Liver (tissue), 9 donors: ENCODE data around the gene FAM32A. TPM values are rescaled to one million over a fixed set of nuclear protein-coding genes. Genes with fewer than 3 reads are reported as not detected.

ENCODE experiments used
- DNase-seq: peaks from one replicate; pipeline ENCODE4 v3.0.0-alpha.2; 2017; ENCODE audit warnings: low spot score
- H3K27ac ChIP-seq, 2 donors: one replicate each; pipeline ENCODE4 v1.7.0; 2013; ENCODE audit warnings: inconsistent platforms in 2 of 2, low read length in 2 of 2, control low read depth in 1 of 2, low read depth in 1 of 2, mild to moderate bottlenecking in 1 of 2
- H3K27me3 ChIP-seq, 4 donors: one replicate each; pipeline versions ENCODE4 v1.6.1 to v1.7.0; 2013; ENCODE audit warnings: low read length in 3 of 4, inconsistent platforms in 1 of 4, mild to moderate bottlenecking in 1 of 4, moderate library complexity in 1 of 4; ENCODE audit not compliant: control insufficient read depth in 4 of 4, insufficient read depth in 4 of 4
- H3K36me3 ChIP-seq, 4 donors: one replicate each; pipeline versions ENCODE4 v1.6.1 to v1.7.0; 2013; ENCODE audit warnings: low read length in 3 of 4, mild to moderate bottlenecking in 3 of 4, low read depth in 1 of 4, moderate library complexity in 1 of 4; ENCODE audit not compliant: control insufficient read depth in 4 of 4, insufficient read depth in 3 of 4
- H3K4me1 ChIP-seq, 4 donors: one replicate each; pipeline versions ENCODE4 v1.6.1 to v1.7.0; 2013; ENCODE audit warnings: low read length in 3 of 4, mild to moderate bottlenecking in 3 of 4, moderate library complexity in 1 of 4; ENCODE audit not compliant: control insufficient read depth in 4 of 4, insufficient read depth in 4 of 4
- H3K4me3 ChIP-seq, 3 donors: one replicate each; pipeline versions ENCODE4 v1.6.1 to v1.7.0; 2013; ENCODE audit warnings: low read length in 3 of 3, control low read depth in 1 of 3, low read depth in 1 of 3, mild to moderate bottlenecking in 1 of 3
- H3K9ac ChIP-seq, 2 donors: one replicate each; pipeline ENCODE4 v1.7.0; 2013; ENCODE audit warnings: low read length in 2 of 2, mild to moderate bottlenecking in 2 of 2, moderate library complexity in 2 of 2, control low read depth in 1 of 2, low read depth in 1 of 2
- H3K9me3 ChIP-seq, 4 donors: one replicate each; pipeline versions ENCODE4 v1.6.1 to v1.7.0; 2013; ENCODE audit warnings: low read length in 3 of 4; ENCODE audit not compliant: control insufficient read depth in 4 of 4
- EGR1 ChIP-seq, 2 donors: IDR thresholded peaks; 2 replicates each; pipeline ENCODE4 v1.6.1; 2016 to 2018; ENCODE audit warnings: antibody characterized with exemption in 2 of 2, low read depth in 2 of 2
- GABPA ChIP-seq, 2 donors: IDR thresholded peaks in 1 of 2; conservative IDR thresholded peaks in 1 of 2; 2 replicates each; pipeline ENCODE4 v1.6.1; 2016; ENCODE audit warnings: antibody characterized with exemption in 2 of 2, mild to moderate bottlenecking in 1 of 2, moderate library complexity in 1 of 2
- HNF4A ChIP-seq, 2 donors: conservative IDR thresholded peaks; 2 replicates each; pipeline ENCODE4 v1.6.1; 2016; ENCODE audit warnings: antibody characterized with exemption in 2 of 2, mild to moderate bottlenecking in 2 of 2
- HNF4G ChIP-seq: IDR thresholded peaks from 2 replicates; pipeline ENCODE4 v1.6.1; 2016; ENCODE audit warnings: antibody characterized with exemption
- JUND ChIP-seq, 2 donors: IDR thresholded peaks; 2 replicates each; pipeline ENCODE4 v1.6.1; 2016; ENCODE audit warnings: antibody characterized with exemption in 2 of 2
- SP1 ChIP-seq: IDR thresholded peaks from 2 replicates; pipeline ENCODE4 v1.6.1; 2018; ENCODE audit warnings: antibody characterized with exemption, mild to moderate bottlenecking
- TAF1 ChIP-seq: conservative IDR thresholded peaks from 2 replicates; pipeline ENCODE4 v1.6.1; 2016; ENCODE audit warnings: antibody characterized with exemption, mild to moderate bottlenecking
- WGBS: extraction: QIAGEN DNeasy Blood & Tissue Kit; methylation state at CpG from one replicate; pipeline ENCODE4 v1.1.7; 2013; 5-methylcytosine and 5-hydroxymethylcytosine counted together
- polyA plus RNA-seq, 2 donors: library from polyadenylated mRNA; stranded (reverse) in 1 of 2; unstranded in 1 of 2; fragments of 200-250 nt in 1 of 2; fragments of >200 nt in 1 of 2; fragmentation: Nextera tagmentation in 1 of 2; extraction: Ambion mirVana in 1 of 2; gene quantifications; one replicate each; pipeline versions ENCODE4 v1.2.1 to v1.2.3, GENCODE V29; 2013 to 2015
- total RNA-seq, 2 donors: library from RNA; depleted of rRNA; stranded (reverse); fragments of >200 nt; gene quantifications; one replicate each; pipeline ENCODE4 v1.2.3, GENCODE V29; 2014
- TF ChIP-seq, protein P1 (sequence below): fragments of 150-350 bp; IDR thresholded peaks from 2 replicates; pipeline ENCODE4 v1.5.1; 2017; ENCODE audit warnings: improper control_type of control experiment, low read depth, low read length; ENCODE audit not compliant: missing input control
- TF ChIP-seq, protein P2 (sequence below): IDR thresholded peaks from 2 replicates; pipeline ENCODE4 v1.6.1; 2016; ENCODE audit warnings: antibody characterized with exemption
- TF ChIP-seq, protein P3 (sequence below): IDR thresholded peaks from 2 replicates; pipeline ENCODE4 v1.6.1; 2016; ENCODE audit warnings: antibody characterized with exemption
- TF ChIP-seq, protein P4 (sequence below): IDR thresholded peaks from 2 replicates; pipeline ENCODE4 v1.6.1; 2016; ENCODE audit warnings: antibody characterized with exemption, mild to moderate bottlenecking
- donor health status: healthy.
- donor health status: healthy.
- donor health status: healthy.
- donor health status: healthy.
- donor health status: healthy.

Gene FAM32A
- total and polyA plus RNA-seq, 4 donors, result 46.2 to 60.2 (median 52.4) TPM

DNA sequence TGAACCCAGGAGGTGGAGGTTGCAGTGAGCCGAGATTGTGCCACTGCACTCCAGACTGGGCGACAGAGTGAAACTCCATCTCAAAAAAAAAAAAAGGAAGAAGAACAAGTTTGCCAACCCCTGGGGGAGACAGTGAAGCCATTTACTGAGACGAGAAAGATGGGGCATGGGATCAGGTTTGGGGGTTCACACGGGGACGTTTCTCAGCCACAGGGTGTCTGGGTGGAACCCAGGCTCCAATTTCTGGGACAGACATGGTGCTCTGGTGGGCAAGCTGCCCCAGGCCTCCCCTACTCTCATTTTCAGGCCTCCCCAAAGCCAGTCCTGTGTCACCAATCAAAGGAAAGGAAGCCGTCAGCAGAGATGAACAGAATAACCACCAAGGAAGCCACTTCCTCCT lies 28.3 kb upstream of the FAM32A start:
- H3K36me3 ChIP-seq, result no peaks in the 10 kb centered on the region
- WGBS, result 83% methylated on average over 6 of the region's 6 CpGs
- TF ChIP-seq SP1 (no peak), JUND (IDR thresholded peaks at IDR 0.05) (no peak), TAF1 (no peak), GABPA (IDR thresholded peaks at IDR 0.05 in 1 of 2, conservative IDR thresholded peaks at IDR 0.05 in 1 of 2) (no peak)
- TF ChIP-seq, protein P1, sequence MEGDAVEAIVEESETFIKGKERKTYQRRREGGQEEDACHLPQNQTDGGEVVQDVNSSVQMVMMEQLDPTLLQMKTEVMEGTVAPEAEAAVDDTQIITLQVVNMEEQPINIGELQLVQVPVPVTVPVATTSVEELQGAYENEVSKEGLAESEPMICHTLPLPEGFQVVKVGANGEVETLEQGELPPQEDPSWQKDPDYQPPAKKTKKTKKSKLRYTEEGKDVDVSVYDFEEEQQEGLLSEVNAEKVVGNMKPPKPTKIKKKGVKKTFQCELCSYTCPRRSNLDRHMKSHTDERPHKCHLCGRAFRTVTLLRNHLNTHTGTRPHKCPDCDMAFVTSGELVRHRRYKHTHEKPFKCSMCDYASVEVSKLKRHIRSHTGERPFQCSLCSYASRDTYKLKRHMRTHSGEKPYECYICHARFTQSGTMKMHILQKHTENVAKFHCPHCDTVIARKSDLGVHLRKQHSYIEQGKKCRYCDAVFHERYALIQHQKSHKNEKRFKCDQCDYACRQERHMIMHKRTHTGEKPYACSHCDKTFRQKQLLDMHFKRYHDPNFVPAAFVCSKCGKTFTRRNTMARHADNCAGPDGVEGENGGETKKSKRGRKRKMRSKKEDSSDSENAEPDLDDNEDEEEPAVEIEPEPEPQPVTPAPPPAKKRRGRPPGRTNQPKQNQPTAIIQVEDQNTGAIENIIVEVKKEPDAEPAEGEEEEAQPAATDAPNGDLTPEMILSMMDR, result no peak

DNA sequence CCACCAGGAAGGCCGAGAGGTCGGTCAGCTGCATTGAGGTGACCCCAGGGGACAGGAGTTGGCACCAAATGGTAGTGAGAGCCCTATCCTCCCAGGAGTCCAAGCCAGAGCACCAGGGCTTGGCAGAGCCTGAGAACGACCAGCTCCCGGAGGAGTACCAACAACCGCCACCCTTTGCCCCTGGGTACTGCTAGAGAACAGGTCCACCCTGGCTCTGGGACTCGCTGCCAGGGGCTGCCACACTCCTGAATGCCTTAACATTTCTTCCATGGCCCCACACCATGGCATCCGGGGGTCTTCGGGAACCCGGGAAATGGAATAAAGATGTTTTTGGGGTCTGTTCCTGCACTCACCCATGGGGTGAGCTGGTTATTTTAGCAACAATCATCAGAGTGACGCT lies 27.6 kb upstream of the FAM32A start:
- no peaks in the 10 kb centered on the region for H3K9me3 ChIP-seq
- TF ChIP-seq, protein P2, sequence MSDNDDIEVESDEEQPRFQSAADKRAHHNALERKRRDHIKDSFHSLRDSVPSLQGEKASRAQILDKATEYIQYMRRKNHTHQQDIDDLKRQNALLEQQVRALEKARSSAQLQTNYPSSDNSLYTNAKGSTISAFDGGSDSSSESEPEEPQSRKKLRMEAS, result no peak
- peak in 1 of 2 donors; percentile 12 for TF ChIP-seq HNF4A (conservative IDR thresholded peaks at IDR 0.05)
- no peak for TF ChIP-seq EGR1 (IDR thresholded peaks at IDR 0.05; ENCODE audit: low read depth in 2 of 2)
- no peak for TF ChIP-seq HNF4G
- DNase-seq, result no peak
- no peak overlapping the region for H3K27ac ChIP-seq
- no peaks in the 10 kb centered on the region for H3K4me1 ChIP-seq
- 70% methylated on average over 10 of the region's 10 CpGs for WGBS
- no peaks in the 10 kb centered on the region for H3K27me3 ChIP-seq
- no peak overlapping the region for H3K4me3 ChIP-seq
- no peak overlapping the region for H3K9ac ChIP-seq
- no peaks in the 10 kb centered on the region for H3K36me3 ChIP-seq

More for the DNA sequence above, 28.3 kb upstream of the FAM32A start:
- Histone ChIP-seq H3K9me3 (no peaks in the 10 kb centered on the region), H3K27me3 (no peaks in the 10 kb centered on the region), H3K9ac (no peak overlapping the region), H3K4me1 (no peaks in the 10 kb centered on the region), H3K27ac (no peak overlapping the region), H3K4me3 (no peak overlapping the region)
- DNase-seq, result no peak

DNA sequence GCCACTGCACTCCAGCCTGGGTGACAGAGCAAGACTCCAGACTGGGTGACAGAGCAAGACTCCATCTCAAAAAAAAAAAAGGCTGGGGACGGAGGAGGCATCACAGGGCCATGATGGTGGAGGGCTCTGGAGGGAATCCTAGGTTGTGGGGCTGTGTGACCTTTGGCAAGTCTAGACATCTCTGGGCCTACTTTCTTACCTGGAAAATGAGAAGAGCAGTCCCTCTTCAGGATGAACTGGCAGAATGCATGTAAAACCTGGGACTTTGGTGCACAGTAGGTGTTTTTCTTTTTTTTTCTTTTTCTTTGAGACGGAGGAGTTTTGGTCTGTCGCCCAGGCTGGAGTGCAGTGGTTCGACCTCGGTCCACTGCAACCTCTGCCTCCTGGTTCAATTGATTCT lies 25.6 kb upstream of the FAM32A start:
- H3K4me1 ChIP-seq, result peaks cover 2 to 7% (median 5%) of the 10 kb centered on the region in 4 donors
- TF ChIP-seq, protein P3, sequence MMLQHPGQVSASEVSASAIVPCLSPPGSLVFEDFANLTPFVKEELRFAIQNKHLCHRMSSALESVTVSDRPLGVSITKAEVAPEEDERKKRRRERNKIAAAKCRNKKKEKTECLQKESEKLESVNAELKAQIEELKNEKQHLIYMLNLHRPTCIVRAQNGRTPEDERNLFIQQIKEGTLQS, result no peak
- TF ChIP-seq TAF1 (no peak), HNF4A (conservative IDR thresholded peaks at IDR 0.05) (no peak), SP1 (no peak), EGR1 (IDR thresholded peaks at IDR 0.05; ENCODE audit: low read depth in 2 of 2) (no peak), JUND (IDR thresholded peaks at IDR 0.05) (no peak), GABPA (IDR thresholded peaks at IDR 0.05 in 1 of 2, conservative IDR thresholded peaks at IDR 0.05 in 1 of 2) (no peak)
- TF ChIP-seq, protein P4, sequence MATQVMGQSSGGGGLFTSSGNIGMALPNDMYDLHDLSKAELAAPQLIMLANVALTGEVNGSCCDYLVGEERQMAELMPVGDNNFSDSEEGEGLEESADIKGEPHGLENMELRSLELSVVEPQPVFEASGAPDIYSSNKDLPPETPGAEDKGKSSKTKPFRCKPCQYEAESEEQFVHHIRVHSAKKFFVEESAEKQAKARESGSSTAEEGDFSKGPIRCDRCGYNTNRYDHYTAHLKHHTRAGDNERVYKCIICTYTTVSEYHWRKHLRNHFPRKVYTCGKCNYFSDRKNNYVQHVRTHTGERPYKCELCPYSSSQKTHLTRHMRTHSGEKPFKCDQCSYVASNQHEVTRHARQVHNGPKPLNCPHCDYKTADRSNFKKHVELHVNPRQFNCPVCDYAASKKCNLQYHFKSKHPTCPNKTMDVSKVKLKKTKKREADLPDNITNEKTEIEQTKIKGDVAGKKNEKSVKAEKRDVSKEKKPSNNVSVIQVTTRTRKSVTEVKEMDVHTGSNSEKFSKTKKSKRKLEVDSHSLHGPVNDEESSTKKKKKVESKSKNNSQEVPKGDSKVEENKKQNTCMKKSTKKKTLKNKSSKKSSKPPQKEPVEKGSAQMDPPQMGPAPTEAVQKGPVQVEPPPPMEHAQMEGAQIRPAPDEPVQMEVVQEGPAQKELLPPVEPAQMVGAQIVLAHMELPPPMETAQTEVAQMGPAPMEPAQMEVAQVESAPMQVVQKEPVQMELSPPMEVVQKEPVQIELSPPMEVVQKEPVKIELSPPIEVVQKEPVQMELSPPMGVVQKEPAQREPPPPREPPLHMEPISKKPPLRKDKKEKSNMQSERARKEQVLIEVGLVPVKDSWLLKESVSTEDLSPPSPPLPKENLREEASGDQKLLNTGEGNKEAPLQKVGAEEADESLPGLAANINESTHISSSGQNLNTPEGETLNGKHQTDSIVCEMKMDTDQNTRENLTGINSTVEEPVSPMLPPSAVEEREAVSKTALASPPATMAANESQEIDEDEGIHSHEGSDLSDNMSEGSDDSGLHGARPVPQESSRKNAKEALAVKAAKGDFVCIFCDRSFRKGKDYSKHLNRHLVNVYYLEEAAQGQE, result no peak
- H3K9me3 ChIP-seq, result no peaks in the 10 kb centered on the region
- no peak overlapping the region for H3K9ac ChIP-seq
- WGBS, result 93% methylated on average over 5 of the region's 5 CpGs
- no peaks in the 10 kb centered on the region for H3K27me3 ChIP-seq
- no peak overlapping the region for H3K27ac ChIP-seq
- H3K36me3 ChIP-seq, result no peaks in the 10 kb centered on the region
- no peak overlapping the region for H3K4me3 ChIP-seq
- no peak for DNase-seq
